Measurements from ENCODE around the gene ACP7.

ACP7 gene

DNA sequence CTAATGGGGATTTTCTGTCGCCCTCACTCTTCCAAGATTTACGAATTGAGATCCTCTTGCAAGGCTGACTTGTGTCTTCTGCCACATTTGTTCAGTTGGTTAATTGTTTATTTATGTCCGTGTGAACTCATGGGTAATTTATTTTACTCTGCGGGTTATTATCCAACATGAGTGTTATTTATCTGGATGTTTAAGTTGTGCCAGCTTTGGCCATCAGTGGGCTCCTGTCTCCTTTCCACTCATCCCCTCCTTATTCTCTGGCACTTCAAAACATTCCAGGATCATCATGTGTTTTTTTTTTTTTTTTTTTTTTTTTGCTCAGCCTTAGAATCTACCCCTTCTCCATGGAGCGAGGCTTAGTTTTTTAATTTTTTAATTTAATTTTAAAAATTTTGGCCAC lies 19.0 kb downstream of the ACP7 start:
- no peaks in the 10 kb centered on the region for H3K36me3 ChIP-seq
- no peak overlapping the region for H3K4me3 ChIP-seq (ENCODE audit: low read depth, low read length)
- no peaks in the 10 kb centered on the region for H3K27me3 ChIP-seq (ENCODE audit: insufficient read depth, low read depth, severe bottlenecking)
- H3K27ac ChIP-seq = no peak overlapping the region
- no peak for DNase-seq
- H3K9me3 ChIP-seq (ENCODE audit: severe bottlenecking) = no peaks in the 10 kb centered on the region
- TF ChIP-seq CTCF (IDR thresholded peaks at IDR 0.05; ENCODE audit: low read depth, low read length) = no peak

DNA sequence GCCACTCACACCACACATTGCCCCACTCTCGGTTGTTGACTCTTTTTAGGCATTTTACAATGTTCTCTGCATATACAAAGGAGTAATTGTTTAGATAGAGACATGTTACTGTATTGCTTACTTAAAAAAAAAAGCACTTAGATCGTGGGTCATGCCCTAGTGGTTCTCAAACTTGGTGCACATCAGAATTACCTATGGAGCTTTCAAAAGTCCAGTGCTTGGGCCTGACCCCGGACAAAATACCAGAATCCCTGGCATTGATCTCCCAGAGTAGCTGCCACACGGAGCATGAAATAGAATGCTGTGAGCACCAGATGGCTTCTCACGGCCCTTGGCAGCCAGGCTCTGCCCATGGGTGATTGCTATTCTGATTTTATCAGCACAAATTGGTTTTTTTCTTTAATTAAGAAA lies 20.0 kb downstream of the ACP7 start:
- no peak overlapping the region for H3K27ac ChIP-seq
- TF ChIP-seq CTCF (IDR thresholded peaks at IDR 0.05; ENCODE audit: low read depth, low read length) = no peak
- no peak overlapping the region for H3K4me3 ChIP-seq (ENCODE audit: low read depth, low read length)
- no peaks in the 10 kb centered on the region for H3K9me3 ChIP-seq (ENCODE audit: severe bottlenecking)
- no peak for DNase-seq
- no peaks in the 10 kb centered on the region for H3K36me3 ChIP-seq
- H3K27me3 ChIP-seq (ENCODE audit: insufficient read depth, low read depth, severe bottlenecking) = no peaks in the 10 kb centered on the region

GRCh38 chr19:39106194-39106593 lies 22.0 kb downstream of the ACP7 start:
- Histone ChIP-seq H3K9me3 (ENCODE audit: severe bottlenecking) (no peaks in the 10 kb centered on the region), H3K4me3 (ENCODE audit: low read depth, low read length) (no peak overlapping the region), H3K36me3 (no peaks in the 10 kb centered on the region), H3K27me3 (ENCODE audit: insufficient read depth, low read depth, severe bottlenecking) (no peaks in the 10 kb centered on the region), H3K27ac (no peak overlapping the region)
- DNase-seq = no peak
- TF ChIP-seq CTCF (IDR thresholded peaks at IDR 0.05; ENCODE audit: low read depth, low read length) = no peak

DNA sequence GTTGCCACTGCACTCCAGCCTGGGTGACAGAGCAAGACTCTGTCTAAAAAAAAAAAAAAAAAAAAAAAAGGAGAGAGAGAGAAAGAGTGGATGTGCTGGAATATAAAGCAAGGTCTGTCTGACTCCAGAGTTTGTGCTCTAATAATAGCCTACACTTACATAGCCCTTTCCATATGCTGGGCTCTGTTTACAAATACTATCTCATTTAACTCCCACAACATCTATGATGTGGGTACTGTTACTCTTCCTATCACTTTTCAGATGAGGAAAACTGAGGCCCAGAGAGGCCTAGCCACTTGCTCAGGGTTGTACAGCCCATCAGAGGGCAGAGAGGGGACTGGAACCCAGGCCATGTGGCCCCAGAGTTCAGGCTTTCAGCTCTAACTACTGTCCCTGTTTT lies 25.5 kb downstream of the ACP7 start:
- TF ChIP-seq CTCF (IDR thresholded peaks at IDR 0.05; ENCODE audit: low read depth, low read length) = no peak
- Histone ChIP-seq H3K4me3 (ENCODE audit: low read depth, low read length) (no peak overlapping the region), H3K27me3 (ENCODE audit: insufficient read depth, low read depth, severe bottlenecking) (no peaks in the 10 kb centered on the region), H3K27ac (no peak overlapping the region), H3K36me3 (no peaks in the 10 kb centered on the region), H3K9me3 (ENCODE audit: severe bottlenecking) (no peaks in the 10 kb centered on the region)
- no peak for DNase-seq

GRCh38 chr19:39110263-39110967 lies 26.2 kb downstream of the ACP7 start:
- no peak overlapping the region for H3K4me3 ChIP-seq (ENCODE audit: low read depth, low read length)
- H3K36me3 ChIP-seq = no peaks in the 10 kb centered on the region
- H3K9me3 ChIP-seq (ENCODE audit: severe bottlenecking) = no peaks in the 10 kb centered on the region
- no peak overlapping the region for H3K27ac ChIP-seq
- peak; percentile 63 for DNase-seq
- TF ChIP-seq CTCF (IDR thresholded peaks at IDR 0.05; ENCODE audit: low read depth, low read length) = peak; percentile 74
- no peaks in the 10 kb centered on the region for H3K27me3 ChIP-seq (ENCODE audit: insufficient read depth, low read depth, severe bottlenecking)

All from WERI-Rb-1 (cell line).